ENCODE measurements around the gene SCRT2. TPM values are rescaled to one million over a fixed set of nuclear protein-coding genes. Genes with fewer than 3 reads are reported as not detected.
"Not testable (repeated sequence)": the region's sequence is repeated elsewhere in the genome, so short reads cannot be mapped to it uniquely, and the experiment has no call there.

The SCRT2 gene
- total RNA-seq, 1 donor from 2014 or later, result not detected

DNA sequence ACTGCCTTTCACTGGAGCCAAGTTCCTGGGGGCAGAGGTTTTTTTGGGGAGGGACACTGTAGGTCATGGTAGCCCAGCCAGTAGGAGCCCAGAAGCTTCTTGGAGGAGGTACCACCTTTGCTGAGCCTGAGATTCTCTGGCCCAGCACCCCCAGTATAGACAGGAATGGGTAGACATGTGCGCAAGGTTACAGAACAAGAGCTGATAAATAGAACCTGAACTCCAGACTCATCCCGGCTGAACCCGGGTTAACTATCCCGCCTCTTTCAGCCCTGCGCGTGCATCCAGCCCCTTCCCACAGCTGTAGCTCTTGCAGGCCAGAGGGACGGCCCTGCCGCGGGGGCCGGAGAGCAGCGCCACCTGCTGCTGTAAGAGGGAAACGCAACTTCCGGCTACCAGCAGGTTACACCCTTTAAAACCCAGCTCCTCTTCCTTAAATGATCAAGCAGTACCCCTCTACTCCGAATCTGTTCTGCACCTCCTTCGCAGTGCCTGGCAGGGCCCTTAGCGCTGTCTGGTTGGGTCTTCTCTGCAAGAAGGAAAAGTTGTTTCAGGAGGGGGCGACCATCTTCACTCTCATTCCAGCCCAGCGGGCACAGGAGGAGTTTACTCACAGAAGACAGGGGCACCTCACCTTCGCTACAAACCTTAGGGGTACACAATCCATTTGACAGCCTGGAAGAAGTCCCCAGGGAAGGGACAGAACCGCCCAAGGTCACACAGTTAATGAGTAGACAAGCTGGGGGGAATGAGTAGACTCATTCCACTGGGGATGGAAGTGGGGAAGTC, 30.1 kb downstream of the SCRT2 start:
- TF ChIP-seq, protein P1, sequence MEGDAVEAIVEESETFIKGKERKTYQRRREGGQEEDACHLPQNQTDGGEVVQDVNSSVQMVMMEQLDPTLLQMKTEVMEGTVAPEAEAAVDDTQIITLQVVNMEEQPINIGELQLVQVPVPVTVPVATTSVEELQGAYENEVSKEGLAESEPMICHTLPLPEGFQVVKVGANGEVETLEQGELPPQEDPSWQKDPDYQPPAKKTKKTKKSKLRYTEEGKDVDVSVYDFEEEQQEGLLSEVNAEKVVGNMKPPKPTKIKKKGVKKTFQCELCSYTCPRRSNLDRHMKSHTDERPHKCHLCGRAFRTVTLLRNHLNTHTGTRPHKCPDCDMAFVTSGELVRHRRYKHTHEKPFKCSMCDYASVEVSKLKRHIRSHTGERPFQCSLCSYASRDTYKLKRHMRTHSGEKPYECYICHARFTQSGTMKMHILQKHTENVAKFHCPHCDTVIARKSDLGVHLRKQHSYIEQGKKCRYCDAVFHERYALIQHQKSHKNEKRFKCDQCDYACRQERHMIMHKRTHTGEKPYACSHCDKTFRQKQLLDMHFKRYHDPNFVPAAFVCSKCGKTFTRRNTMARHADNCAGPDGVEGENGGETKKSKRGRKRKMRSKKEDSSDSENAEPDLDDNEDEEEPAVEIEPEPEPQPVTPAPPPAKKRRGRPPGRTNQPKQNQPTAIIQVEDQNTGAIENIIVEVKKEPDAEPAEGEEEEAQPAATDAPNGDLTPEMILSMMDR (IDR thresholded peaks at IDR 0.05; ENCODE audit: unreplicated experiment), result peak; percentile 95
- DNase-seq (ENCODE audit: low spot score), result peak; percentile 91
- Mint-ChIP-seq H3K4me3 (ENCODE audit: unreplicated experiment) (no peak overlapping the region), H3K27me3 (ENCODE audit: unreplicated experiment) (peaks cover 6% of the 10 kb centered on the region), H3K27ac (ENCODE audit: unreplicated experiment) (no peak overlapping the region), H3K9me3 (ENCODE audit: unreplicated experiment) (no peaks in the 10 kb centered on the region), H3K36me3 (ENCODE audit: low read depth, unreplicated experiment) (peaks cover 11% of the 10 kb centered on the region), H3K4me1 (ENCODE audit: unreplicated experiment) (peaks cover 5% of the 10 kb centered on the region)

DNA sequence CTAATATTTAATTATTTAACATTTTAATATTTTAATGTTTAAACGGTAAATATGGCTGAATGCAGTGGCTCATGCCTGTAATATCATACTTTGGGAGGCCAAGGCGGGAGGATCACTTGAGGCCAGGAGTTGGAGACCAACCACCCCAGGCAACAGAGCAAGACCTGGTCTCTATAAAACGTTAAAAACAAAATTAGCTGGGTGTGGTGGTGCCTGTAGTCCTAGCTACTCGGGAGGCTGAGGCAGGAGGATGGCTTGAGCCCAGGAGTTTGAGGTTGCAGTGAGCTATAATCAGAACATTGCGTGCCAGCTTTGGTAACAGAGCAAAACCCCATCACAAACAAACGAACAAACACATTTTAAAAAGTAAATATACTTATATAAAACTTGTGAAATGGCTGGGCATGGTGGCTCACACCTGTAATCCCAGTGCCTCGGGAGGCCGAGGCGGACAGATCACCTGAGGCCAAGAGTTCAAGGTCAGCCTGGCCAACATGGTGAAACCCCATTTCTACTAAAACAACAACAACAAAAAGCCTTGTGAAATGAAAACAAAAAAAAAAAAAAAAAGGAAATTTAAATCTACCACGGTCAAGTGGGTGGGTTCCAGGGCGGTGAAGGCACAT, 30.8 kb downstream of the SCRT2 start:
- no peak overlapping the region for H3K4me3 Mint-ChIP-seq (ENCODE audit: unreplicated experiment)
- peaks cover 6% of the 10 kb centered on the region for H3K27me3 Mint-ChIP-seq (ENCODE audit: unreplicated experiment)
- DNase-seq (ENCODE audit: low spot score), result no peak
- TF ChIP-seq, protein P1 (IDR thresholded peaks at IDR 0.05; ENCODE audit: unreplicated experiment), result no peak
- H3K4me1 Mint-ChIP-seq (ENCODE audit: unreplicated experiment), result peaks cover 5% of the 10 kb centered on the region
- no peak overlapping the region for H3K27ac Mint-ChIP-seq (ENCODE audit: unreplicated experiment)
- H3K9me3 Mint-ChIP-seq (ENCODE audit: unreplicated experiment), result no peaks in the 10 kb centered on the region
- peaks cover 4% of the 10 kb centered on the region for H3K36me3 Mint-ChIP-seq (ENCODE audit: low read depth, unreplicated experiment)

DNA sequence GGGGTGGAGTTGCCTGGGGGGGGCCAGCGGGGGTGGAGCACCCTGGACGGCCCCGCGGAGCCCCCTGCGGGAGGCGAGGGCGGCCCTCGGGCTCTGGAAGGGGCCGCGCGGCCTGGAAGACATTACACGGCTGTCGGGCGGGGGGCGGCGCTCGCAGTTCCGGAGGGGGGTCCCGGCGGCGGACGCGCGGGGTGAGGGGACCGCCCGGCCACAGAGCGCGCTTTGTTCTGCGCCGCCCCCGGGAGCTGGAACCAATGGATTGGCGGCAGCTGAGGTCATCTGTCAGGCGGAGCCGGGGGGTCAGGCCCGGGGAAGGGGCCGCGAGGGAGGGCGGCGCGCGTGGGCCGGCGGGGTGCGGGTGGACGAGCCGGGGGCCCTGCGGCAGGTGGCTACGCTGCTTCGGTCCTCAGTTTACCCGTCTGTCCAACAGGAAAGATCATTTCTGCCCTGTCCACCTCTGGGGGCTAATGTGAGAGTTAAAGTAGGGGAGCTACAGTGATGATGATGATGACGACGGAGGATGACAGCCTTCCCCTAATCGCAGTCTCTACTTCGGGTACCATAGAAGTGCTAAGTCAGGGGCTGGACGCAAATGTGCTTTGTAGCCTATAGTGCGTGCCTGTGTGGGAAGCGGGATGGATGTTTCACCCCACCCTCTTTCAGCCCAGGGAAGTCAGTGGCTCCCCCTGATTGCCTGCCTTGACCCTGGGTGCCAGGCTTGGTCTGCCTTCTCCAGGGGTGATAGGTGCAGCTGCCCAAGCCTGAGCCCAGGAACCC, 33.0 kb downstream of the SCRT2 start:
- Mint-ChIP-seq H3K27me3 (ENCODE audit: unreplicated experiment) (peaks cover 8% of the 10 kb centered on the region), H3K4me3 (ENCODE audit: unreplicated experiment) (no peak overlapping the region), H3K9me3 (ENCODE audit: unreplicated experiment) (no peaks in the 10 kb centered on the region), H3K4me1 (ENCODE audit: unreplicated experiment) (peaks cover 5% of the 10 kb centered on the region), H3K27ac (ENCODE audit: unreplicated experiment) (no peak overlapping the region), H3K36me3 (ENCODE audit: low read depth, unreplicated experiment) (no peaks in the 10 kb centered on the region)
- TF ChIP-seq, protein P1 (IDR thresholded peaks at IDR 0.05; ENCODE audit: unreplicated experiment), result no peak
- peak; percentile 31 for DNase-seq (ENCODE audit: low spot score)

DNA sequence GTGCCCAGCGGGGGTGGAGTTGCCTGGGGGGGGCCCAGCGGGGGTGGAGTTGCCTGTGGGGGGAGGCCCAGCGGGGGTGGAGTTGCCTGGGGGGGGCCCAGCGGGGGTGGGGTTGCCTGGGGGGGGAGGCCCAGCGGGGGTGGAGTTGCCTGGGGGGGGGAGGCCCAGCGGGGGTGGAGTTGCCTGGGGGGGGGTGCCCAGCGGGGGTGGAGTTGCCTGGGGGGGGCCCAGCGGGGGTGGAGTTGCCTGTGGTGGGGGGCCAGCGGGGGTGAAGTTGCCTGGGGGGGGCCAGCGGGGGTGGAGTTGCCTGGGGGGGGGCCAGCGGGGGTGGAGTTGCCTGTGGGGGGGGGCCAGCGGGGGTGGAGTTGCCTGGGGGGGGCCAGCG, 33.6 kb downstream of the SCRT2 start:
- H3K36me3 Mint-ChIP-seq (ENCODE audit: low read depth, unreplicated experiment); H3K4me1 Mint-ChIP-seq (ENCODE audit: unreplicated experiment); H3K27ac Mint-ChIP-seq (ENCODE audit: unreplicated experiment); H3K9me3 Mint-ChIP-seq (ENCODE audit: unreplicated experiment); H3K27me3 Mint-ChIP-seq (ENCODE audit: unreplicated experiment); H3K4me3 Mint-ChIP-seq (ENCODE audit: unreplicated experiment); DNase-seq (ENCODE audit: low spot score): not testable (repeated sequence)

DNA sequence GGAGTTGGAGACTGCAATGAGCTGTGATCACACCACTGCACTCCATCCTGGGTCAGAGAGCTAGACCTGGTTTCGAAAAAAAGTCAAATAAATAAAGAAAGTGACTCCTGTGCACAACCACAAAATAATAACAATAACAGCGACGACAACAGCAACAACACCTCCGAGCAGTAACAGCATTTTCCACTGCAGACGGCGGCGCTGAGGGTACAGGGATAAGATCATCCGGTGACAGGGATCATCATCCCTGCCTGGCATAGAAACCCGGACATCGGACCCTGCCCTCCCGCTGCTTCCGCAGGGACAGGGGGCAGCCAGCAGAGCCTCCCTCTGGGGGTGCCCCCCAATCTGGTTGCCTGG, 34.1 kb downstream of the SCRT2 start:
- peaks cover 8% of the 10 kb centered on the region for H3K27me3 Mint-ChIP-seq (ENCODE audit: unreplicated experiment)
- H3K9me3 Mint-ChIP-seq (ENCODE audit: unreplicated experiment), result no peaks in the 10 kb centered on the region
- H3K36me3 Mint-ChIP-seq (ENCODE audit: low read depth, unreplicated experiment), result no peaks in the 10 kb centered on the region
- no peak overlapping the region for H3K4me3 Mint-ChIP-seq (ENCODE audit: unreplicated experiment)
- peak overlapping the region; percentile 45 for H3K27ac Mint-ChIP-seq (ENCODE audit: unreplicated experiment)
- DNase-seq (ENCODE audit: low spot score), result peak; percentile 32
- TF ChIP-seq, protein P1 (IDR thresholded peaks at IDR 0.05; ENCODE audit: unreplicated experiment), result no peak
- peaks cover 5% of the 10 kb centered on the region for H3K4me1 Mint-ChIP-seq (ENCODE audit: unreplicated experiment)
